ENCODE data around the gene CRTAC1.
"Not testable (repeated sequence)": the region's sequence is repeated elsewhere in the genome, so short reads cannot be mapped to it uniquely, and the experiment has no call there.

CRTAC1 gene

DNA sequence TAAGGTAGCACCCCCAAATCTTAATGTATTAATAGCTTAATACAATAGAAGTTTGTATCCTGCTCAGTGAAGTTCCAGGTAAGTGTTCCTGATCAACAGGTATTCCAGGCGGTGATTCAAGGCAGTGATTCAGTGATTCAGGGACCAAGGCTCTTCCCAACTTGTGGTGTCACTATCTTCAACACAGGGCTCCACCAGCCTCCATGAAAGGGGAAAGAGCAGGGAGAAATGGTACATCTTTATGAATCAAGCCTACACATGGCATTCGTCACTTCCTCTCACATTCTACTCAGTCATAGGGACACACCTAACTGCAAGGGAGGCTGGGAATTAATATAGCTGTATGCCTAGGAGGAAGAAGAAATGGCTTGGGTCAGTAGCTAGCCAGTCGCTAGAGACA lies 175.7 kb downstream of the CRTAC1 start:
- peaks cover 45% of the 10 kb centered on the region for H3K4me1 Mint-ChIP-seq (ENCODE audit: low read depth)

DNA sequence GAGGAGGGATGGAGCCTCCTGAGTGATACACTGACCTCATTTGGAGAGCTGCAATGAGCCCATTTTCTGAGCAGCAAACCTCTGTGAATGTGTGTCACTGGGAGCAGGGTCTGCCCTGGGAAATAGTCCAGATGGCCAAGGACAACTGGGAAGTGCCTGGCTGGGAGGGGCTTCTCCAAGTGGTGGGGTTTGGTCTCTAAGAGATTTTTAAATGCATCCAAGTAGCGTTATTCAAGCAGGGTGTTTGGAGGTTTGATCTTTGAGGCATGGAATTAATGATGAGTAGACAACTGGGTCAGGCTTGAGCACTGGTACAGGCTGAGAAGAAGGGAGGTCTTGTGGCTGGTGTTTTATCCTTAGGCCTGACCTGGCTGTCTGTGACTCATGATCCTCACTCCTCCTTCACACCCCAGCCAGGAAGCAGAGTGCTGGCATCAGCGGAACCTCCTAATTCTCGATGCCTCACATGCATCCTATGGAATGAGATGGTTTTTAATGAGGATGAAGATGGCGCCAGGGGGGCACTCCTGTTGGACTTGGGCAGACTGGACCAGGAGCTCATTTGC lies 177.5 kb downstream of the CRTAC1 start:
- Mint-ChIP-seq H3K4me1 (ENCODE audit: low read depth) (peaks cover 41% of the 10 kb centered on the region), H3K9me3 (no peaks in the 10 kb centered on the region), H3K36me3 (ENCODE audit: low read depth) (no peaks in the 10 kb centered on the region), H3K4me3 (no peak overlapping the region), H3K27ac (no peak overlapping the region), H3K27me3 (no peaks in the 10 kb centered on the region)
- no peak for DNase-seq

More for the DNA sequence above, 175.7 kb downstream of the CRTAC1 start:
- DNase-seq: no peak
- Mint-ChIP-seq H3K27ac (no peak overlapping the region), H3K4me3 (no peak overlapping the region), H3K9me3 (no peaks in the 10 kb centered on the region), H3K36me3 (ENCODE audit: low read depth) (no peaks in the 10 kb centered on the region), H3K27me3 (no peaks in the 10 kb centered on the region)

DNA sequence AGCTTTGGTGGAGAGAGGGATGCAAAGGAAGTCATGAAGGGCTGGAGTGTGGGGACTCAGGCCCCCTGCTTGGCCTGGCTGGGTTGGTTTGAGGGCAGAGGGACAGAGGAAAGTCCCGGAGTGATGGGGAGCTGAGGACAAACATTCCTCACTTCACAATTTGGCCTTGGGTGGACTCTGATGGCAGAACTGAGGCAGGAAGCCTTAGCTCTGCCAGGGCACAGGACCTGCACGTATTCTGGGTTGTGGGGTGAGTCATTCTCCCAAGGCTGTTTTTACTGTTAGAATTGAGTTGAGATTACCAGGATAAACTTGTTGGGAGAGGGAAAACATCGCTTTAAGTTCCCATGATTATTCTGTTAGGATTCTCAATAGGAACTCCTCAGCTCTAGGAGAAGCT lies 178.1 kb downstream of the CRTAC1 start:
- no peaks in the 10 kb centered on the region for H3K9me3 Mint-ChIP-seq
- no peak for DNase-seq
- peak overlapping the region; percentile 40 for H3K27ac Mint-ChIP-seq
- H3K4me3 Mint-ChIP-seq: no peak overlapping the region
- no peaks in the 10 kb centered on the region for H3K36me3 Mint-ChIP-seq (ENCODE audit: low read depth)
- peaks cover 39% of the 10 kb centered on the region for H3K4me1 Mint-ChIP-seq (ENCODE audit: low read depth)
- no peaks in the 10 kb centered on the region for H3K27me3 Mint-ChIP-seq

DNA sequence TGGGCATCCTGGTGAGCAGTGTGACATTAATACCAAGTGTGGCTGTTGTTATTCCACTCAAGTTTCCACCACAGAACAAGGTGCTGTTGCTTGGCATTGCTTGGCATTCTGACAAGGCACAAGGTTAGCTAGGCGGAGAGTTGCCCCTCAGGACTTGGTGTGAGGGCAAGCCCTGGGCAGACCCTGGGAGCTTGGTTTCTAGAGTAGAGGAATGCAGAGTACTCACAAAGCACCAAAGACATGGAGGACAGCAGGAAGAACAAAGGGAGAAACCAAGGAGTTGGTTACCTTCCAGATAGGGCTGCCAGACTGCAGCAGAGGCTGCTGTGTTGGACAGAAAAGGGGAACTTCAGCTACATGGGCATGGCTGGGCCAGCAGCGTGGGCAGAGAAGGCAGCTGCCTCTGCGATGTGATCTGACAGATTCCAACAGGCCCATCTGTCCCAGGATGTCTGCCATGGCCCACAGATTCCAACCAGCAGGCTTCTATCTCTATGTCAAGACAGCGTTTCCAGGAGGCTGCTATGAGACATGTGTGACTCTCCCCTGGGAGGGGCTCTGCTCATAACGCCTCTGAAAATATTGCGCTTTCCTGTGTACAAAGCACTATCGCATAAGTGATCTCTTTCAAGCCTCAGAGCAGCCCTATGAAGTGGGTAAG lies 178.9 kb downstream of the CRTAC1 start:
- Mint-ChIP-seq H3K4me1 (ENCODE audit: low read depth) (peaks cover 39% of the 10 kb centered on the region), H3K27ac (no peak overlapping the region), H3K9me3 (no peaks in the 10 kb centered on the region), H3K27me3 (no peaks in the 10 kb centered on the region), H3K4me3 (no peak overlapping the region), H3K36me3 (ENCODE audit: low read depth) (no peaks in the 10 kb centered on the region)
- no peak for DNase-seq

DNA sequence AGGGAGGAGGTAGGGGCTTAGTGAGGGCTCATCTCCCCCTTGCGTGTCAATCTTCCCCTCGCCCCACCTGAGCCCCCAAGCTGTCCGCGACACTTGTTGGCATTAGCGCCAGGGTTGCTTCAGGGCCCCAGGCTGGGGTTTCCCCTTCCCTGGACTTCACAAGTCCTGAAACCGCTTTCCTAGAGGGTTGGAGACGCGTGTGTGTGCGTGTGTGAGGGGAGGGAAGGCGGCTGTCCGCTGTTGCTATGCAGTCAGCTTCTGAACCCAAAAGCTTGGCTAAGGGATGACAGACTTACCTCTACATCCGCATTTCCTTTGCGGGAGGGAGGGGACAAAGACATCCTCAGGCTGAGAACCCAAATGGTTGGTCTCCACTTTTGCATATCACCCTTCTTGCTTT lies 180.0 kb downstream of the CRTAC1 start:
- Mint-ChIP-seq H3K4me3 (peak overlapping the region; percentile 71), H3K27me3 (no peaks in the 10 kb centered on the region), H3K27ac (no peak overlapping the region), H3K36me3 (ENCODE audit: low read depth) (no peaks in the 10 kb centered on the region), H3K9me3 (no peaks in the 10 kb centered on the region), H3K4me1 (ENCODE audit: low read depth) (peaks cover 39% of the 10 kb centered on the region)
- DNase-seq: peak; percentile 40

DNA sequence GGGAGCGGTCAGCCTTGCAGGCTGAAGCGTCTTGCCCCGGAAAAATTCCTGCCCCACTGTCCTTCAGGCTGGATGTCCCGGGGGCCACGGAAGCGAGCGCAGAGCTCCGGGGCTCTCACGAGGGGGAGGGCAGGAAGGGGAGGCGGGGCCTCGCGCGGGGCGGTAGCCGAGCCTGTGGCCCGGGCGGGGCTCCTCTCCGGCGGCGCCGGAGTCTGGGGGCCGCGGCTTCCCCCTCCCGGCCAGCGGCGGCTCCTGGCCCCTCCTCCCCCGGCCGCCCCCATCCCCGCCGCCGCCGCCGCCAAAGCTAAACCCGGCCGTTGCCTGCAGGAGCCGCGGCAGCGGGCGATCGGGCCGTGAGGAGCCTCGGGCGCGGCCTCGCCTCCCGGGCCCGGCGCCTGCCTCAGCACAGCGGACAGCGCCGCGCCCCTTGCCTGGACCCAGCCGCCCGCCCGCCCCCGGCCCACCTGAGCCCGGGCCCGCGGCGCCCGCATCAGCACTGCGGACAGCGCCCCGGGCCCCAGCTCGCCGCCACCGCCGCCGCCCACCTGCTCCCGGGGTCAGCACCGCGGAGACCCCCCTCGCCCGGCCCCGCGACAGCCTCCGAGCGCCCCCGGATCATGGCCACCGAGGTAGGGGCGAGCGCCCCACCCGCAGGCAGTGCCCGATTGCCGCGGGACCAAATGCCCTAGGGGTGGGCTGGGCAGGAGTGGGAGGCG lies 180.6 kb downstream of the CRTAC1 start, which contains the start of gene GOLGA7B:
Gene GOLGA7B, plus strand, starts transcription at position 157 of the 716 bp plus-strand sequence. Its CDS starts 461 bp downstream, at position 618.
- Mint-ChIP-seq H3K27me3 (no peaks in the 10 kb centered on the region), H3K36me3 (ENCODE audit: low read depth) (no peaks in the 10 kb centered on the region), H3K4me1 (ENCODE audit: low read depth) (peaks cover 38% of the 10 kb centered on the region), H3K4me3 (peak within 1 kb of the TSS; percentile 73), H3K27ac (peak within 1 kb of the TSS; percentile 59), H3K9me3 (no peaks in the 10 kb centered on the region)
- peak; percentile 78 for DNase-seq

DNA sequence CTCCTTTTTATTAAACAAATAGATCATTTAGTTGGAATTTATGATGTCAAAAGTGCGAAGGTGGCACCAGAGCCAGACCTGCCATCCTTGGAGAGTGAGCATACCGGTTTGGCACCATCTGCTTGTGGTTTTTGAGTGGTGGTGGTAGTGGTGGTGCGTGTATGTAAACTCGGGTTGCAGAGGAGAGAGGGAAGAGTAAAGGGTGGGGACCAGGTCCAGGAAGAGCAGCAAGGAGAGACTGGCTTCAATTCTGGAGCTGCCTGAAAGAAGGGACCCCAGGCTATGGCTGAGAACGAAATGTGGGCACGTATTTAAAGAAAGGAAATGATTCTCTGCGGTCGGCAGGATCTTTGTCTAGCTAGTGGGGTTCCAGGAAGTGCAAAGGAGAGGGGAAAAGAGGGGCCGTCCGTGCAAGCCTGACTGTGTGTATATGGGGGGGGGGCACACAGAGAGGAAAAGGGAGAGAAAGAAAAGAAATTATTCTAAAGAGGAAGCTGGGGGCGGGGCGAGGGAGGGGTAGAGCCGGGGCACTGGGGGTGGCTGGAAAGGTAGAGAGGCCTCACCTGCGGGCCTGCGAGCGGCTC lies 181.2 kb downstream of the CRTAC1 start:
- DNase-seq: no peak
- H3K27me3 Mint-ChIP-seq: no peaks in the 10 kb centered on the region
- peak overlapping the region; percentile 73 for H3K4me3 Mint-ChIP-seq
- peak overlapping the region; percentile 59 for H3K27ac Mint-ChIP-seq
- peaks cover 36% of the 10 kb centered on the region for H3K4me1 Mint-ChIP-seq (ENCODE audit: low read depth)
- no peaks in the 10 kb centered on the region for H3K36me3 Mint-ChIP-seq (ENCODE audit: low read depth)
- no peaks in the 10 kb centered on the region for H3K9me3 Mint-ChIP-seq

DNA sequence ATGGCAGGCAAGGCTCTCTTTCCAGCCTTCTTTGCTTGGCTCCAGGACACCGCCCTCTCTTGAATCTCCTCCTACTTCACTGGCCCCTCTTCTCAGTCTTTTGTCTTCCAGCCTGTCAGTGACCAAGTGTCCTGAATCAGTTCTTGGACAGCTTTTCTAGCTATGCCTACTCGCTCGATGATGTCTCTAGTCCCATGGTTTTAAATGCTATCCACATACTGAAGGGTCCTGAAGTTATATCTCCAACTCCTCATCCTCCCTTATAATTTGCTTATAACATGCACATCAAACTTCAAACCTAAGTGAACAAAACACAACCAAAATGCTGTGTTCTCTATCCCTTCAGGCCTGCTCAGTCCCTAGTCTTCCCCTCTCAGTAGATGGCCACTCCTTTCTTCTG lies 185.7 kb downstream of the CRTAC1 start:
- no peak for DNase-seq
- Mint-ChIP-seq H3K27me3 (no peaks in the 10 kb centered on the region), H3K27ac (no peak overlapping the region), H3K9me3 (no peaks in the 10 kb centered on the region), H3K36me3 (ENCODE audit: low read depth) (no peaks in the 10 kb centered on the region), H3K4me1 (ENCODE audit: low read depth) (peaks cover 21% of the 10 kb centered on the region), H3K4me3 (no peak overlapping the region)

DNA sequence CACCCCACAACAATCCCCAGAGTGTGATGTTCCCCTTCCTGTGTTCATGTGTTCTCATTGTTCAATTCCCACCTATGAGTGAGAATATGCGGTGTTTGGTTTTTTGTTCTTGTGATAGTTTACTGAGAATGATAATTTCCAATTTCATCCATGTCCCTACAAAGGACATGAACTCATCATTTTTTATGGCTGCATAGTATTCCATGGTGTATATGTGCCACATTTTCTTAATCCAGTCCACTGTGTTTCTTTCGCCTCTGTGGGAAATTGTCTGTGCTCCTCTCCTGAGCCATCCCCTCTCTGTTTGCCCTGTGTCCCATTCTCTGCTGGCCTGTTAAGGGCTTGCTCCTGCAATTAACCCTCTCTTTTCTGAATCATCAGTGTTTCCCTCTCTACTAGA lies 186.4 kb downstream of the CRTAC1 start:
- not testable (repeated sequence) for H3K9me3 Mint-ChIP-seq; H3K27ac Mint-ChIP-seq; H3K4me3 Mint-ChIP-seq; H3K27me3 Mint-ChIP-seq; H3K36me3 Mint-ChIP-seq (ENCODE audit: low read depth); DNase-seq
- H3K4me1 Mint-ChIP-seq (ENCODE audit: low read depth): peaks cover 18% of the 10 kb centered on the region

DNA sequence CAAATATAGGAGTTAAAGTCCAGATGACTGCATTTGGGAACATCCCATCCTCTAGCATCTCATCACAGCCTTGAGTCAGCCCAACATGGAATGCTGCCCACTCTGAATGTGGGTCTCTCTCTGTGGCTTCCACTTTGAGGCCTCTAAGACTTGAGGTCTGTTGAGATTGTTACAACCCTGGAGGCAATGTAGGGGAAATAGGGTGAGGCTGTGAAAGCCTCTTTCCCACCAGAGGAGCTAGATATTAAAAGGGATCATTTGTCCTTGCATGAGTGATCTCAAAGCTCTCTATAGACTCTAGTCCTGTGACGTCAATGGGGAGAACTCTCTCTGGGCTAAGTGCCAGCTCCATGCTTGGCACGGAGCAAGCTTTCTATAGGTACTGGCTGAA lies 187.1 kb downstream of the CRTAC1 start:
- H3K36me3 Mint-ChIP-seq (ENCODE audit: low read depth): no peaks in the 10 kb centered on the region
- H3K4me1 Mint-ChIP-seq (ENCODE audit: low read depth): peaks cover 15% of the 10 kb centered on the region
- H3K27ac Mint-ChIP-seq: no peak overlapping the region
- no peaks in the 10 kb centered on the region for H3K9me3 Mint-ChIP-seq
- no peak for DNase-seq
- no peak overlapping the region for H3K4me3 Mint-ChIP-seq
- no peaks in the 10 kb centered on the region for H3K27me3 Mint-ChIP-seq

DNA sequence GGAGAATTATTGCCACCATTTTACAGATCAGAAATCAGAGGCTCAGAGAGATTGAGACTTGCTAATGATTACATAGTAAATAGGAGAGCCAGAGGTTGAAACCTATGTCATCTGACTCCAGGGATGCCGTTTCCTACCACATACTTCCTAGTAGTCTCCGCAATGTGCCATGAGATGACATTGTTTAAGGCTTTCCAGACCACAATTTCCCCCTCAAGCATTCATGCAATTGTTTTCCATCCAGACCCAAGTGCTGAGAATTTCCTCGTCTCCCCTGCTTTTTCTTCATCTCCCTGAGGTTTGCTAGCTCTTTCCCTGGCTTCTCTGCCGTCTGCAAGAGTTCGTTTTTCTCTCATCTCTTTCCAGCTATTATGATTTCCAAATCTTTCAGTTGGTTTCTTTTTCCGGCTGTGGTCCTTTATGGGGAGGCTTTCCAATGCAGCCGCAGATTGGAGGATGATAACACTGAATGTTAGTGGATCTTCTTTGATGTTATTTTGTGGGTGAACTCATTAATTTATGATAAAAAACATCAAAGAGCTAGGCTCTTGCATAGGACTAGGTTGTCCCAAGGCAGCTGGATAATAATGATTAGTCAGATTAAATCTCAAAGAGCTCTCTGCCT lies 187.7 kb downstream of the CRTAC1 start:
- DNase-seq: no peak
- no peak overlapping the region for H3K4me3 Mint-ChIP-seq
- H3K27me3 Mint-ChIP-seq: no peaks in the 10 kb centered on the region

DNA sequence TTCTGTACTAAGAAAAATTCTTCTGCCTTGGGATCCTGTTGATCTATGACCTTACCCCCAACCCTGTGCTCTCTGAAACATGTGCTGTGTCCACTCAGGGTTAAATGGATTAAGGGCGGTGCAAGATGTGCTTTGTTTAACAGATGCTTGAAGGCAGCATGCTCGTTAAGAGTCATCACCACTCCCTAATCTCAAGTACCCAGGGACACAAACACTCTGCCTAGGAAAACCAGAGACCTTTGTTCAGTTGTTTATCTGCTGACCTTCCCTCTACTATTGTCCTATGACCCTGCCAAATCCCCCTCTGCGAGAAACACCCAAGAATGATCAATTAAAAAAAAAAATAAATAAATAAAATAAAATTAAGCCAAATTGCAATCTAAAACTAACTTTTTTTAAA lies 188.3 kb downstream of the CRTAC1 start:
- not testable (repeated sequence) for DNase-seq; H3K4me3 Mint-ChIP-seq; H3K36me3 Mint-ChIP-seq (ENCODE audit: low read depth); H3K27ac Mint-ChIP-seq; H3K27me3 Mint-ChIP-seq; H3K9me3 Mint-ChIP-seq
- H3K4me1 Mint-ChIP-seq (ENCODE audit: low read depth): peaks cover 15% of the 10 kb centered on the region

More for the DNA sequence above, 187.7 kb downstream of the CRTAC1 start:
- no peak overlapping the region for H3K27ac Mint-ChIP-seq
- H3K36me3 Mint-ChIP-seq (ENCODE audit: low read depth): no peaks in the 10 kb centered on the region
- peaks cover 15% of the 10 kb centered on the region for H3K4me1 Mint-ChIP-seq (ENCODE audit: low read depth)
- no peaks in the 10 kb centered on the region for H3K9me3 Mint-ChIP-seq

DNA sequence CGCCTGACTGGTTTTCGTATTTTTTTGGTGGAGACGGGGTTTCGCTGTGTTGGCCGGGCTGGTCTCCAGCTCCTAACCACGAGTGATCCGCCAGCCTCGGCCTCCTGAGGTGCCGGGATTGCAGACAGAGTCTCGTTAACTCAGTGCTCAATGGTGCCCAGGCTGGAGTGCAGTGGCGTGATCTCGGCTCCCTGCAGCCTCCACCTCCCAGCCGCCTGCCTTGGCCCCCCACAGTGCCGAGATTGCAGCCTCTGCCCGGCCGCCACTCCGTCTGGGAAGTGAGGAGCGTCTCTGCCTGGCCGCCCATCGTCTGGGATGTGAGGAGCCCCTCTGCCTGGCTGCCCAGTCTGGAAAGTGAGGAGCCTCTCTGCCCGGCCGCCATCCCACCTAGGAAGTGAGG lies 189.3 kb downstream of the CRTAC1 start:
- H3K4me1 Mint-ChIP-seq (ENCODE audit: low read depth): peaks cover 15% of the 10 kb centered on the region
- H3K4me3 Mint-ChIP-seq; DNase-seq; H3K36me3 Mint-ChIP-seq (ENCODE audit: low read depth); H3K27ac Mint-ChIP-seq; H3K9me3 Mint-ChIP-seq; H3K27me3 Mint-ChIP-seq: not testable (repeated sequence)

DNA sequence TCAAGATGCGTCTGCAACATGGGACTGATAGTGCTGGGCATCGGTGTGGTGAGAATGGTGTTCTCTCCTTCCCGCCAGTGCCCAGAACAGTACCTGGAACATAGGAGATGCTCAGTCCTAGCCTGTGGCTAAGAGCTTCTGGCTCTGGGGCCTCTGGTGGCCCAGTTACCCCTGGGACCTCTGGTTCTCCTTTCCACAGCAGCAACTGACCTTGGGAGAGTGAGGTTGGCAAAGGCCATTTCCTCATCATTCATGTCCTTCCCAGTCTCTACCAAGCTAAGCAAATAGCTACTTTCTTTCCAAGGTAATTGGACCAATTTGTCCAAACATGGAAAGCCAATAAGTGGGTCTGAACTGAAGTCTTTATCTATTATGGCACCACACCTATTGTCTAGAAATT lies 192.3 kb downstream of the CRTAC1 start:
- H3K4me3 Mint-ChIP-seq: no peak overlapping the region
- H3K9me3 Mint-ChIP-seq: peaks cover 6% of the 10 kb centered on the region
- H3K27me3 Mint-ChIP-seq: no peaks in the 10 kb centered on the region
- DNase-seq: no peak
- H3K36me3 Mint-ChIP-seq (ENCODE audit: low read depth): no peaks in the 10 kb centered on the region
- peaks cover 14% of the 10 kb centered on the region for H3K4me1 Mint-ChIP-seq (ENCODE audit: low read depth)
- H3K27ac Mint-ChIP-seq: no peak overlapping the region
